Islet precursor cell (in vitro differentiated cells): ENCODE data around the gene PTPRD.
"Not testable (repeated sequence)": the region's sequence is repeated elsewhere in the genome, so short reads cannot be mapped to it uniquely, and the experiment has no call there.

Experiments used
- DNase-seq: peaks from one replicate; pipeline ENCODE4 v3.0.0-alpha.2; 2018

Gene PTPRD

DNA sequence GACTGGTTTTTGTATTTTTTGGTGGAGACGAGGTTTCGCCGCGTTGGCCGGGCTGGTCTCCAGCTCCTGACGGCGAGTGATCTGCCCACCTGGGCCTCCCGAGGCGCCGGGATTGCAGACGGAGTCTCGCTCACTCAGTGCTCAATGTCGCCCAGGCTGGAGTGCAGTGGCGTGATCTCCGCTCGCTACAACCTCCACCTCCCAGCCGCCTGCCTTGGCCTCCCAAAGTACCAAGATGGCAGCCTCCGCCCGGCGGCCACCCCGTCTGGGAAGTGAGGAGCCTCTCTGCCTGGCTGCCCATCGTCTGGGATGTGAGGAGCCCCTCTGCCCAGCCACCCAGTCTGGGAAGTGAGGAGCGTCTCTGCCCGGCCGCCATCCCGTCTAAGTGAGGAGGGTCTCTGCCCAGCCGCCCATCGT, 163.6 kb downstream of the PTPRD start:
- DNase-seq = not testable (repeated sequence)

DNA sequence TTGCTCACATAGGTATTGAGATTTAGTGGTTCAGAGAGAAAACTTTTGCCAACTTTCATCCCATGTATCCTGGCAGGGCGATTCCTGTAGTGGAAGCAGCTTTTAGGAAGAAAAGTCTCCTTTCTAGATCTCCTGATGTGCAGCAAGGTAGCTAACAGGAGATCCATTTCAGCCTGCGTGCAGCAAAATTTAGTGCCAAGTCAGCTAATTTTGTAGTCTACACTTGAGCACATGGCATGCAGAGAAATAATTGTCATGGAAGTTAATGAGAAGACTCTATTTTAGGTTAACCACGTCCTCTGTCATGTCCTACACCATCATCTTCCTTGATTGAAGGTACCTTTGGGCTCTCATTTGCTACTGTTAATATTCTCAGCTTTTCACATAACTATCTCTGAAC, 165.8 kb downstream of the PTPRD start:
- DNase-seq = no peak

GRCh38 chr9:10443868-10444204, 169.0 kb downstream of the PTPRD start:
- no peak for DNase-seq

DNA sequence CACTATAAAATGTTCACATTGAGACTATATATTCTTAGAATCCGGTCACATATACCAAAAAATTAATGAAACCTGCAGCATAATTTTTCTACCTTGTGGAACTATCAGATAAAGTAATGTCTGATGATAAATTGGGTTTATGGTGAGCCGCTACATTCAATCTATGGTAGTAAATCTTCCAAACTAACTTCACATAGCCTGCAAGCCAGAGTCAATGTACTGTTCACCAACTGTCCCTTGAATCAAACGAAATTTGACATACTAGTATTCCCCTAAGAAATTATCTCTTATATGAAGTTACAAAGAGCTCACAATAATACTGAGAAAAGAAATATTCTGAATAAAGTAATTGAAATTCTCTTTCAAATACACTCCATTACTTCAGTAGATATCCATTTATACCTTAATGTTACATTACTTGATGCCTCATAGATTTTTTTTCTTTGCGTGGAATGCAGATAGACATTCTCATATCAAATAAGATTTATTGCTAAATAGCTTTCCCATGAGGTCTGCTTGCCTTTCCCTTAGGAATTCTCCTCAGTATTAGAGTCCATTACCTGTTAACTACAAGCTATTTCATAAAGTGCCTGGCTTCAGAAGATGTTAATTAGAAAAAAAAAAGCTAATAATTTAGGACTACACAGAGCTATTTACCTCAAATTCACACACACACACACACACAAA, 169.5 kb downstream of the PTPRD start:
- no peak for DNase-seq

- DNase-seq = peak; percentile 74
These were observed 173.8 kb downstream of the PTPRD start for GRCh38 chr9:10438955-10439354.

GRCh38 chr9:10436756-10437155, 176.0 kb downstream of the PTPRD start:
- DNase-seq = no peak

DNA sequence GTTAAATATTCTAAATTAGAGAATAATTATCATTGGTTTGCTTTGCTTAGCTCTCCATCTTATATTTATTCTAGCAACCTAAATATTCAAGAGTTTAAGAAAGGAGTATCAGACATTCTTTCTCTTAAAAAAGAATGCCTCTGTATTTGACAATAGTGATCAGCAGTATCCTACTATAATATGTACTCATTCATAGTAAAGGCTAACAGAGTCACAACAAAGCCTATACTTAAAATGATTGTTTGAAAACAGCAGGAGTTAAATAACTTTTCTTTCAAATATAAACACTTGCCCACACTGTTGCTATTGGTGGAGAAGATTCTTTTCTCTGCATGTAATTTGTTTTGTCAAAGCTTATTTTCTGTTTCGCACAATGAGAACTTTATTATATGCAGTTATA, 178.4 kb downstream of the PTPRD start:
- DNase-seq = no peak

GRCh38 chr9:10411272-10411671, 201.5 kb downstream of the PTPRD start:
- no peak for DNase-seq

DNA sequence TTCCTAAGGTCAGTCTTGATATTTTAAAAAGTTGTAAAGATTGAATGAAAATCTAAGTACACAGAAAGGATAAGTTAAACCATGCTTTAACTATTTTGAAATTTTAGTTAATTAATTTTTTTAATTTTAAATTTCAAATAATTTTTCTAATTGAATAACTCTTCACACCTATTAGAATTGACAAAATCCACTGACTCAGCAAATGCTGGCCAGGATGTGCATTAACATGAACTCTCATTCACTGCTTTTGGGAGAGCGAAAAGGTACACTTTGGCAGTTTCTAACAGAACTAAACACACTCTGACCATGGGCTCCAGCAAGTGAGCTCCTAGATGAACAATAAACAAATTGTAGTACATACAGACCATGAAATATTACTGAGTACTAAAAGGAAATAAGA, 209.5 kb downstream of the PTPRD start:
- no peak for DNase-seq

DNA sequence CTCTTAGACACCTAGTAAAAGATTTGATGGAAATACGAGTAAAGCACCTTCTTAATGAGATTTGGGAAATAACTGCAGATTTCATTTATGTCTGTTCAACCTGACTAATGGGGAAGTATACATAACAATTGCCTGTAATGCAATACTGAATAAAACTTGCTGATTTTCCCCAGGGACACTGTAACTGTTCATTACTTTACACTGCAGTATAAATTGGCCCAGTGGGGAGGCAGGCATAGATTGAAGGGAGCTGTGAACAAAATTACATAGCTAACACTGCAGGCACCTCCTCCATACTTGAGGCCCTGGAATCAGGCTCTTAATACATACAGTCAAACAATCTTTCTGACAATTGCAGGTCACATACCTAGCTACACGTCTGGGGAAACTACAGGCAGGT, 216.2 kb downstream of the PTPRD start:
- no peak for DNase-seq

DNA sequence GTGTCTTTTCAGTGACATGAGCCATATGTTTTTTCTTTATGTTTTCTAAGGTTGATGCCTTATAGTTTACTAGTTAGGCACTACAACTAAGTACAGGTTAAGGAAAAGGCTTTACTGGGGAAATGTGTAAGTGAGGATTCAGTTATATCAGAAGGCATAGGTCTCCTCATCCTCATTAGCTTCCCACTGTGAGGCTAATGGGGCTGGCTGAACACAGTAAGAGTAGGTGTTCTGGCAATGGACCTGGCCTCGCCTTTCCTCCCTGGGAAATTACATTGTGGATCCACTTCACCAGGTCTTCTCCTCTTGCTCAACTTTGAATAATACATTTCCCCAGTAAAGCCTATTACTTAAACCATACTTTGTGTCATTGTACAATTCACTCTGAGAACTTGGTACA, 225.5 kb downstream of the PTPRD start:
- no peak for DNase-seq

DNA sequence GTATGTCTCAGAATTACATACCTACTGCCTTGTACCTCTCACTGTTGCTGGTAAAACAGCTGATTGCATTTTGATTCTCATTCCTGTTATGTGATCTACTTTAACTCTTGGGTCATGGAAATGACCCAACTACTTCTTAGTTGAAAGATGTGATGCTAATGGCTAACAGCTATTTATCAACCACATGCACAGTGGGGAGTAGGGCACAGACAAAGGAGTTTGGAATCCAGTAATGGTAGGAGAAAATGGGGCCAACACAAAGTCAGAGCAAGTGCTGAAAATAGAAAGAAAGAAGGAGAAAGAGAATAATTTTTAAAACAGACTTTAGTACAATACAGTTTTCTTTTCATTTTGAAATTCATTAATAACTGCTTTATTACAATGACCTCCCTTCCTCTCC, 241.0 kb downstream of the PTPRD start:
- no peak for DNase-seq

DNA sequence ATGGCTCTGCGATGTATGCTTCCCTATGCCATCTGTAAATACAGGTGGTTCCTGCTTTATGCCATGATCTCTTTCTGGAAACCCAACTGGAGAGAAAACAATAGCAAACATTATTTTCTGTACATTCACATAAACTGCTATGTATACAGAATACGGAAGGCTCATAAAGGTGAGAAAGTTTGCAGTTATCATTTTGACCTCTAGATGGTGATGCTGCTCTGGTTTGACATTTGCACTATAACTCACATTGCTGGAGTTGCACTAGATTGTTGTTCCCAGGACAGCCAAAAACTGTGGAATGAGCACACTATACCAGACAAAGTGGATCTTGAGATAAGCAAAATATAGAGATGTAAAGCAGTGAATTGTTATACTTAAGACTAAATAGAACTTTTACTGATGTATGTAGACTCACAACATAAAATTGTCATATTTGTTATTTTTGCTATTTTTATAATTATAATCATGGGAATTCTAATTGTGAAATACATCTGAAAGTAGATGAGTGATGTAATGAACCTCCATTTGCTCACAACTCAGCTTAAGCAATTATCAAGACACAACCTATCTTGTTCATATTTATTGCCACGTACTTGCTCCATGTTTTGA, 246.5 kb downstream of the PTPRD start:
- peak; percentile 43 for DNase-seq

DNA sequence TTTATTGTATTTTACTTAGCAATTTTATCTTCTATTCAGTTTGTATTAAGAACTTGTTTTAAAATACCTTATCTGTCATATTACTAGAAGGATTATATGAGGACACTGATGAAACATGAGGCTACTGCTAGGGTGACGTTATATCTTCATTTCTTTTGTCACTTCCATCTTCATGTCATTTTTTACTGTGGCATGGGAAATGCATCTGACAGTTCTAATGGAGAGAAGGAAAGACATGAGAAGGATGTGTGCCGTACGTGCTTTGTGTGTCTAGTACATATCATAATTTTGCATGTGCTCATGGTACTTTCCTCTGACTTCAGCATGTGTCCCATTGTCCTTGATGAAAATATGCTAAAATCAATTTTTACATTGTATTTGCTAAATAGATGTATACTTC, 258.2 kb downstream of the PTPRD start:
- no peak for DNase-seq

- DNase-seq = not testable (repeated sequence)
These were observed 267.2 kb downstream of the PTPRD start for GRCh38 chr9:10345621-10346020.

DNA sequence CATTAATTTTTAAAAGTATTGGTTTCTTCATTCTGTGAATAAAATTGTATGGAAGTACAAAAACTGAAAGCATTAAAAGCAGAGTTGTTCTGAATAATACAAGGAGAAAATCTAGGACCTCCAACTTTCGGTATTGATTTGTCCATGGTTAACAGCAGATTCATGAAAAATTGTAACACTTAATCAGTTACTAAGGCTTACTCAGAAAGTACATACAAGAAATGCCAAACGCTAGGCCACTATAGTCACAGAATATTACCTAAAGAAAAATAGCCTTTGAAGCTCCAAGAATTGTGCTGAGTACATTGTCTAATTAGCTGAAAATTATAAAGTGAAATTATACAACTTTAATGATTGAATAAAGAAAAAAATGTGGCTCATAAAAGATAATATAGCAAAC, 271.7 kb downstream of the PTPRD start:
- no peak for DNase-seq

DNA sequence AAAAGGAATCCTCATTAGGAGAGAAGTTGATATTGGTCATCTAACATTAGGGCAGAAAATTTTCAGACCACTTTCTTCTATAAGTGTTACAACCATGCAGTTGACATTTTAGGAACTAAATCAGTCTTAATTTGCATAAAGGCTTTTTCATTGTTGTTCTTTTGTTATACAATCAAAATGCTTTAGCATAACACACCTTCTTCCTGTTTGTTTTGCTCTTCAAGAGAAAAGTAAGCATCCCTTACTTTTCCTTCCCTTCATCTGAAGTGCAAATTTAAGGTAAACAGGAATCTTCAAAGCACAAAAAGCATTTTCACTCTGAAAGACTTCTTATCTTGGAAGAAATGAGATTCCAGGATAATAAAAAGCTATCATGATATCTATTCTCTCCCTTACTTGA, 273.6 kb downstream of the PTPRD start:
- no peak for DNase-seq

- DNase-seq = peak; percentile 55
These were observed 281.6 kb downstream of the PTPRD start for GRCh38 chr9:10331157-10331556.

DNA sequence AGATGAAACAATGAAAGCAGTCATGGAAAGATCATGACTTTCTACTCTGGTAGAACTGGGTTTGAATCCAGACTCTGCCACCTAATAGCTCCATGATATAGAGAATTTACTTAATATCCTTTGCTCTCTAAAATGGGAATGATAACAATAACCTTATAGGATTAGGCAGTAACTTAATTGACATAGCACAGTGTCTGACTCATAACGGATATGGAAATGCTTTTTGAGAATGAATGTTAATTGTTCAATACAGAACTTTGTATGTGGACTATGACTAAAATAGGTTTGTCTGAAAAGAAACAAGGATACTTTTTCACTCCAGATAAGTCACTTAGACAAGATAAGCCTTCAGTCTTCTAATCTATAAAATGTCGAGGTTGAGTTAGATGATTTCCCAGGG, 330.7 kb downstream of the PTPRD start:
- DNase-seq = no peak

GRCh38 chr9:10274988-10275387, 337.8 kb downstream of the PTPRD start:
- no peak for DNase-seq

DNA sequence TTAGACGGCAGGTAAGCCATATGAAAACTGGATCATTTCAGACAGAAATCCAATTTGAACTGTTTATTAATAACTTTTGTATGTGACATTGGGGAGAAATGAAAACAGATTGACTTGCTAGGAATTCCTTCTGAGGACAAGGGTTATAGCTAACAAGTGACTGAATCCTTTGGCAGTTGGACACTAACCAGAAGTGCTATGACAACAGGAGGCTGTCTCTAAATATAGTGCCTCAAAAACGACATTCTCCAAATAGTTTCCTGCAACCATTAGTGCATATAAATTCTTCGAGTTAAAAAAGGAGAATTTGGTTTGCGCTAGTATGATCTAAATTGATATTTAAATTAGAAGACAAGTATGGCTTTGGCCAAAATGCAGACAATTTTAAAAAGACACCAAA, 338.6 kb downstream of the PTPRD start:
- DNase-seq = no peak

DNA sequence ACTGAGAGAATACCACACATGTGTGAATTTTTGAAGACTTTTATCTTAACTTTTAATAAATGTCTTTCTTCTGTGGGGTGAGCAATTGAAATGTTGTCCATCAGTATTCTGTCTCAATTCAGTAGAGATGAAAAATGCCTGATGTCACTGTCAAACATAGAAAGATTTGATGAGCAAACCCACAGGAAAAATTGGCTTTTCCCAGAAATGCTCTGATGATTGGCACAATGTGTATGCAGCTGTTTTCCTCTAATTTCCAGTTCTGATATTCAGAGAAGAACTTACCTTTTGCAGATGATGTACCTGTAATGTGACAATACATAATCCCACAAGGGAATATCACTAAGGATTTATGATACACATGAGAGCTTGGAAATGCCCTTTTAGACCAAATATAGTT, 340.0 kb downstream of the PTPRD start:
- no peak for DNase-seq

- DNase-seq = peak; percentile 82
These were observed 344.0 kb downstream of the PTPRD start for GRCh38 chr9:10268531-10269485.

- peak; percentile 81 for DNase-seq
These were observed 347.6 kb downstream of the PTPRD start for GRCh38 chr9:10265153-10265631.
